NCI-H1105 treated with DMSO at 0.1 percent for 48 hours (cell line): Measurements from ENCODE around the gene ZNF418.
"Not testable (repeated sequence)": the region's sequence is repeated elsewhere in the genome, so short reads cannot be mapped to it uniquely, and the experiment has no call there.

ENCODE experiments used
- DNase-seq: peaks from one replicate; lab custom pipeline; 2025; lab: John Stamatoyannopoulos, UW

The ZNF418 gene

DNA sequence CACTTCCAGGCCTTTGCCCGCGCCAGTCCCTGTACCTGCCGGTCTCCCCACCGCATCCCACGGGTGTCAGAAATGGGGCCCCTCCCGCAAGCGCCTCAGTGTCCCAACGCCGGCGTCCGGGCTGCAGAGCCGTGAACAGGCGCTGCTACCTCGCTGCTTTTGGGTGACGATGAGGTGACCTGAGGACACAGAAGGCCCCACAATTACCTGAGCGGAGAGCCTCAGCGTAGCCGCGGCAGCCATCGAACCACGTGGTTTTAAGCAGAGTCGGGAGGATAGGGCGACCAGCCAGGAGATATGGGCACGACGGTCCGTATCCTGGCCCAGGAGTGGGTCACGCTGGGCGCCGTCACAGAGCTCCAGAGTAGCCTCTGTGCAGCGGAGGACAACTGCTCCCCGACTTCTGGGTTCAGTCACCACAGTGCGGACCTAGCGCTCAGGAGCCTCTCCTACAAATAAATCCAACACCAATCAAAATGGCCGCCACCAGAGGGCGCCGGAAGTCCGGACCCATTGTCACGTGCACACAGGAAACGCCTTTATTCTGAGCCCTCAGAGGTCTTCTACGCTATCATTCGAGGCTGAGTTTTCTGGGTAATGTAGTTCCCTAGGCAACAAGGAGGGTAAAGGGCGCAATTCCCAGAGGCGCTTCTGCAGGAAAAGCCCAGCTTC is 46.5 kb downstream of the ZNF418 start, which contains the start of gene ZNF814:
Gene ZNF814, minus strand, starts transcription at position 478 of the 672 bp plus-strand sequence. Its CDS starts 235 bp downstream, at position 243.
- DNase-seq: peak; percentile 80

DNA sequence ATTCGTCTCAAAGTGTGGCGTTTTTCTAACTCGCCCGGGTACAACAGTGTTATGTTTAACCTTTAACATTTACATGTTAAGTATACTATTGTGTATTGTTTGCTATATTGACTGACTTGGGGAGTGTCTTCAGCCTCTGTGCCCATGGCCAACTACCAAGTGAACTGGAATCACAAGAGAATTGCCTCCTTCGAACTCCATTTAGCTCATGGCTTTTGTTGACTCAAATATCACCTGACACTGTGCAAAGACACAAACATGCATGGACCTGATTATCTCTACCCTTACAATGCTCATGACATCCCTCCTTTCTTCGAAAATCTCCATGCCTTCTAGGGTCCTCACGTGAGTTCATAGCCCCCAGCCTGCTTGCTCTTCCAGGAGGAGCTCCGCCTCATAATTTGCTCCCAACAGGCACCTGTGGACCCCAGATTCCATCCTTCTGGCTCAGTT is 47.1 kb downstream of the ZNF418 start:
- peak; percentile 21 for DNase-seq

DNA sequence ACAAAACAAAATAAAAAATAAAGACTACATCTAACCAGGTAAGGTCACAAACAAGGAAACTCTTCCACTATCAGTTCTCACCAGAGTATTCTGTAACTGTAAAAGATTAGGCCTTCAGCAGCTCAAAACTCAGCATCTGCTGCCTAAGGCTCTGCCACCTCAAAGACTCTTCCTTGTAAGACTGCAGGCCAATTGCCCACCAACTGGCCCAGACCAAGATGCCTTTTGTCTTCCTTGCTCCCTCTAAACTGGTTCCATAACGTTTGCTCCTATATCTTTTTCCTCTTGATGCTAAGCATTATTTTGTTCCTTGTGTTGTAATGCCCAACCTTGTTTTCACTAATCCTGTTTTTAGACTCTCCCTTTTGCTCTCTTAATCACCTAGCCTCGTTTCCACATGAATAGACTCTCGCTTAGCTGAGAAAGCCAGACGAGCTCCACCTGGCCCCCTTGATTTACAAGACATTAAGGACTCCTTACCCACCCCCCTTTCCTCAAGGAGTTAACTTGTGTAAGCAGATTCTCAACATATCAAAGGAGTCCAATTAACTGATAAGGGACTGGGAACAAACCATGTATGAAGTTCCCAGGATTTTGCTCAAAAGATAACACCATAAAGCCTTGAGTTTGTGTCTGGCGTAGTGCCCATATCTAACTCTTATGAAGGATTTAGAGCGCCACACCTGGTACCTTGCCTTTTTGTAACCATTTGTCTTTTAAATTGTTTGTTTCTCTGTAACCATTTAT is 47.8 kb downstream of the ZNF418 start:
- peak; percentile 21 for DNase-seq

DNA sequence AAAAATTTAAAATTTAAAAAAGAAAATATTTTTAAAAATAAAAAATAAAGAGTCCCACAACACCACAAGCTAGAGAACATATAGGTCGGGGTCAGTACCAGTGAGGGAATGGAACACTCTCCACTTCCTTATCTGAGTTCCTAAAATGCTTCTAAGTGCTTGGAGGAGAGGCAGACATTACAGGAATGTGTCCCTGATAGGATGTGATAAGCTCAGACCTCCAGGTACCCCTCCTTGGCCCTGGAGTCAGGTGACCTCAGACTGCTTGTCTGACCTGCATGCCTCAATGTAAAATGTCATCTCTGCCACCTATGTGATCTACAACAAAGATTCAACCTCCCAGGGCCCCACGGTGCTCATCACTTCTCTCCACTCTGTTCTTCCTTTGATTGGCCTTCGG is 49.2 kb downstream of the ZNF418 start:
- DNase-seq: no peak

DNA sequence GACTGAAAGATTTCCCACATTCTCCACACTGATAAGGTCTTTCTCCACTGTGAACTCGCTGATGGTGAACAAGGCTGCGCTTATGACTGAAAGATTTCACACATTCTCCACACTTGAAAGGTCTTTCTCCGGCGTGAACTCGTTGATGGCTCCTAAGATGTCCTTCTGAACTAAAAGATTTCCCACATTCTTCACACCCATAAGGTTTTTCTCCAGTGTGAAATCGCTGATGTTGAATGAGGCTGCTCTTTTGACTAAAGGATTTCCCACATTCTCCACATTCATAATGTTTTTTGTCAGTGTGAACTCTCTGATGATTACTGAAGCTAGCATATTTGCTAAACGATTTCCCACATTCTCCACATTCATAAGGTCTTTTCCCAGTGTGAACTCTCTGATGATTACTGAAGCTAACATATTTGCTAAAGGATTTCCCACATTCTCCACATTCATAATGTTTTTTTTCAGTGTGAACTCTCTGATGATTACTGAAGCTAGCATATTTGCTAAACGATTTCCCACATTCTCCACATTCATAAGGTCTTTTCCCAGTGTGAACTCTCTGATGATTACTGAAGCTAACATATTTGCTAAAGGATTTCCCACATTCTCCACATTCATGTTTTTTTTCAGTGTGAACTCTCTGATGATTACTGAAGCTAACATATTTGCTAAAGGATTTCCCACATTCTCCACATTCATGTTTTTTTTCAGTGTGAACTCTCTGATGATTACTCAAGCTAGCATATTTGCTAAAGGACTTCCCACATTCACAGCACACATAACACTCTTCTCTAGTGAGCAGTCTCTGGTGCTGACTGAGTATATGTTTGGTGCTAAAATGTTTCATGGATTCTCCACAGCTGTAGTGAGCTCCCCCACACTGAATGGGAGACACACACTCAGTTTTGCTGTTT is 61.1 kb downstream of the ZNF418 start:
- DNase-seq: not testable (repeated sequence)

DNA sequence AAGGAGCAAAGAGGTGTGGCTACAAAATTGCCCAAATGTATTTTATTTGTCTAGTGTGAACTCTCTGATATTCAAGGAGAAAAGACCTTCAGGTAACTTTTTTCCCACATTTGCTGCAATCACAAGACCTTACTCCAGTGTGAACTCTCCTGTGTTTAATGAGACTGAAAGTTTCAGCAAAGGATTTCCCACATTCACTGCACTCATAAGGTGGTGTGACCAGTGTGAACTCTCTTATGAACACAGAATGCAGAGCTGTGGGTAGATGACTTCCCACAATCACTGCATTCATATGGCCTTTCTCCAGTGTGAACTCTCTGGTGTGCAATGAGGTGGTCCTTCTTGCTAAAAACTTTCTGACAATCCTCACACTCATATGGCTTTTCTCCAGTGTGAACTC is 62.8 kb downstream of the ZNF418 start:
- no peak for DNase-seq
